ENCODE data around the gene ADAMTS2.

The ADAMTS2 gene

GRCh38 chr5:179313849-179314521, 31.3 kb downstream of the ADAMTS2 start:
- in situ Hi-C loops (cut with MboI; ENCODE audit: low sequenced_read_pairs): no loop called here

GRCh38 chr5:179312557-179313235, 32.6 kb downstream of the ADAMTS2 start:
- in situ Hi-C loops (cut with MboI; ENCODE audit: low sequenced_read_pairs): no loop called here

GRCh38 chr5:179311581-179311980, 33.7 kb downstream of the ADAMTS2 start:
- in situ Hi-C loops (cut with MboI; ENCODE audit: low sequenced_read_pairs): no loop called here

- in situ Hi-C loops (cut with MboI; ENCODE audit: low sequenced_read_pairs): no loop called here
Measured at GRCh38 chr5:179311091-179311470, 34.2 kb downstream of the ADAMTS2 start.

- in situ Hi-C loops (cut with MboI; ENCODE audit: low sequenced_read_pairs): no loop called here
Measured at GRCh38 chr5:179310439-179311090, 34.7 kb downstream of the ADAMTS2 start.

GRCh38 chr5:179309751-179310320, 35.4 kb downstream of the ADAMTS2 start:
- in situ Hi-C loops (cut with MboI; ENCODE audit: low sequenced_read_pairs): no loop called here

- in situ Hi-C loops (cut with MboI; ENCODE audit: low sequenced_read_pairs): no loop called here
Measured at GRCh38 chr5:179309383-179309670, 35.9 kb downstream of the ADAMTS2 start.

GRCh38 chr5:179308563-179309382, 36.5 kb downstream of the ADAMTS2 start:
- in situ Hi-C loops (cut with MboI; ENCODE audit: low sequenced_read_pairs): no loop called here

GRCh38 chr5:179307931-179308471, 37.3 kb downstream of the ADAMTS2 start:
- in situ Hi-C loops (cut with MboI; ENCODE audit: low sequenced_read_pairs): no loop called here

- in situ Hi-C loops (cut with MboI; ENCODE audit: low sequenced_read_pairs): no loop called here
Measured at GRCh38 chr5:179307013-179307800, 38.1 kb downstream of the ADAMTS2 start.

- in situ Hi-C loops (cut with MboI; ENCODE audit: low sequenced_read_pairs): no loop called here
Measured at GRCh38 chr5:179306191-179307012, 38.9 kb downstream of the ADAMTS2 start.

GRCh38 chr5:179304871-179305270, 40.4 kb downstream of the ADAMTS2 start:
- in situ Hi-C loops (cut with MboI; ENCODE audit: low sequenced_read_pairs): no loop called here

GRCh38 chr5:179304466-179304865, 40.8 kb downstream of the ADAMTS2 start:
- in situ Hi-C loops (cut with MboI; ENCODE audit: low sequenced_read_pairs): no loop called here

- in situ Hi-C loops (cut with MboI; ENCODE audit: low sequenced_read_pairs): no loop called here
Measured at GRCh38 chr5:179303451-179304200, 41.6 kb downstream of the ADAMTS2 start.

GRCh38 chr5:179302499-179303185, 42.6 kb downstream of the ADAMTS2 start:
- in situ Hi-C loops (cut with MboI; ENCODE audit: low sequenced_read_pairs): no loop called here

GRCh38 chr5:179301796-179302195, 43.5 kb downstream of the ADAMTS2 start:
- in situ Hi-C loops (cut with MboI; ENCODE audit: low sequenced_read_pairs): no loop called here

GRCh38 chr5:179301376-179301775, 43.9 kb downstream of the ADAMTS2 start:
- in situ Hi-C loops (cut with MboI; ENCODE audit: low sequenced_read_pairs): no loop called here

Measured in hTERT RPE-1 (cell line).